Adrenal gland (tissue), 5 donors: ENCODE data around the gene PLAGL2.

Experiments
- CTCF ChIP-seq, 6 experiments: fragments of 450-650 bp in 4 of 6; fragments of 200-600 bp in 2 of 6; sonication (generic) in 1 of 6; IDR thresholded peaks; 1 replicate in 5 of 6; 2 replicates in 1 of 6; pipeline versions ENCODE4 v1.5.1 to v1.8.0; 2016 to 2021; ENCODE audit warnings: antibody characterized with exemption in 6 of 6, mild to moderate bottlenecking in 2 of 6, moderate library complexity in 1 of 6
- POLR2A ChIP-seq, 2 donors: fragments of 450-650 bp; IDR thresholded peaks; one replicate each; pipeline ENCODE4 v1.6.1; 2017; ENCODE audit warnings: antibody characterized with exemption in 2 of 2, mild to moderate bottlenecking in 2 of 2, moderate library complexity in 1 of 2
- donor health status: DM: no; HTN: no; CAD: no.

- TF ChIP-seq CTCF (IDR thresholded peaks at IDR 0.05) (no peak), POLR2A (IDR thresholded peaks at IDR 0.05) (no peak)
Measured at GRCh38 chr20:32184961-32185603, 22.5 kb downstream of the PLAGL2 start.
